Right atrium auricular region (tissue), 2 donors: ENCODE data around the gene GAB2. TPM values are rescaled to one million over a fixed set of nuclear protein-coding genes. Genes with fewer than 3 reads are reported as not detected.

Experiments used
- DNase-seq: peaks from one replicate; pipeline ENCODE4 v3.0.0-alpha.2; 2019; ENCODE audit warnings: low spot score
- H3K27ac ChIP-seq, 2 donors: fragments of 200-600 bp; sonication (generic); 1 replicate in 1 of 2; 2 replicates in 1 of 2; pipeline ENCODE4 v1.5.1; 2016 to 2019
- H3K27me3 ChIP-seq, 2 donors: fragments of 200-600 bp; sonication (generic); one replicate each; pipeline versions ENCODE4 v1.5.1 to v1.6.0; 2017 to 2019
- H3K36me3 ChIP-seq: fragments of 200-600 bp; sonication (generic); one replicate; pipeline ENCODE4 v1.5.1; 2016
- H3K4me1 ChIP-seq, 2 donors: fragments of 200-600 bp; sonication (generic); one replicate each; pipeline versions ENCODE4 v1.5.1 to v1.6.0; 2017 to 2019
- H3K4me3 ChIP-seq, 2 donors: fragments of 200-600 bp; sonication (generic); 1 replicate in 1 of 2; 2 replicates in 1 of 2; pipeline ENCODE4 v1.5.1; 2017 to 2019; ENCODE audit warnings: mild to moderate bottlenecking in 1 of 2, moderate library complexity in 1 of 2
- H3K9me3 ChIP-seq, 2 donors: fragments of 200-600 bp; sonication (generic); one replicate each; pipeline ENCODE4 v1.5.1; 2019
- total RNA-seq, 2 donors: library from RNA; depleted of rRNA; stranded (reverse); fragments of >200 nt; gene quantifications; one replicate each; pipeline ENCODE4 v1.1.0, GENCODE V29; 2016
- TF ChIP-seq, protein P1 (sequence below), 2 donors: fragments of 200-600 bp; sonication (generic); IDR thresholded peaks; one replicate each; pipeline ENCODE4 v1.5.1; 2019; ENCODE audit warnings: antibody characterized with exemption in 2 of 2

GAB2 gene
- total RNA-seq, 2 donors from 2014 or later, result 22.0 to 33.7 TPM

DNA sequence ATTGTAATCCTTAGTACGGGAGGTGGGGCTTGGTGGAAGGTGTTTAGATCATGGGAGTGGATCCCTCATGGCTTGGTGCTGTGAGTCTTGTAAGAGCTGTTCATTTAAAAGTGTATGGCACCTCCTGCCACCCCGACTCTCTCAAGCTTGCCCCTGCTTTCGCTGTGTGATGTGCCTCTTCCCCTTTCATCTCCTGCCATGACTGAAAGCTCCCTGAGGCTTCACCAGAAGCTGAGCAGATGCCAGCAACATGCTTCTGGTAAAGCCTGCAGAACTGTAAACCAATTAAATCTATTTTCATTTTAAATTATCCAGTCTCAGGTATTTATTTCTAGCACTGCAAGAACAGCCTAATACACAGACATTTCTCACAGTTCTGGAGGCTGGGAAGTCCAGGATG lies 40.8 kb downstream of the GAB2 start:
- H3K27me3 ChIP-seq, result no peaks in the 10 kb centered on the region
- DNase-seq, result no peak
- H3K36me3 ChIP-seq, result no peaks in the 10 kb centered on the region
- no peaks in the 10 kb centered on the region for H3K9me3 ChIP-seq
- no peak overlapping the region for H3K27ac ChIP-seq
- peaks cover 0 to 26% of the 10 kb centered on the region in 2 donors for H3K4me1 ChIP-seq
- H3K4me3 ChIP-seq, result no peak overlapping the region
- TF ChIP-seq, protein P1, sequence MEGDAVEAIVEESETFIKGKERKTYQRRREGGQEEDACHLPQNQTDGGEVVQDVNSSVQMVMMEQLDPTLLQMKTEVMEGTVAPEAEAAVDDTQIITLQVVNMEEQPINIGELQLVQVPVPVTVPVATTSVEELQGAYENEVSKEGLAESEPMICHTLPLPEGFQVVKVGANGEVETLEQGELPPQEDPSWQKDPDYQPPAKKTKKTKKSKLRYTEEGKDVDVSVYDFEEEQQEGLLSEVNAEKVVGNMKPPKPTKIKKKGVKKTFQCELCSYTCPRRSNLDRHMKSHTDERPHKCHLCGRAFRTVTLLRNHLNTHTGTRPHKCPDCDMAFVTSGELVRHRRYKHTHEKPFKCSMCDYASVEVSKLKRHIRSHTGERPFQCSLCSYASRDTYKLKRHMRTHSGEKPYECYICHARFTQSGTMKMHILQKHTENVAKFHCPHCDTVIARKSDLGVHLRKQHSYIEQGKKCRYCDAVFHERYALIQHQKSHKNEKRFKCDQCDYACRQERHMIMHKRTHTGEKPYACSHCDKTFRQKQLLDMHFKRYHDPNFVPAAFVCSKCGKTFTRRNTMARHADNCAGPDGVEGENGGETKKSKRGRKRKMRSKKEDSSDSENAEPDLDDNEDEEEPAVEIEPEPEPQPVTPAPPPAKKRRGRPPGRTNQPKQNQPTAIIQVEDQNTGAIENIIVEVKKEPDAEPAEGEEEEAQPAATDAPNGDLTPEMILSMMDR (IDR thresholded peaks at IDR 0.05), result no peak

DNA sequence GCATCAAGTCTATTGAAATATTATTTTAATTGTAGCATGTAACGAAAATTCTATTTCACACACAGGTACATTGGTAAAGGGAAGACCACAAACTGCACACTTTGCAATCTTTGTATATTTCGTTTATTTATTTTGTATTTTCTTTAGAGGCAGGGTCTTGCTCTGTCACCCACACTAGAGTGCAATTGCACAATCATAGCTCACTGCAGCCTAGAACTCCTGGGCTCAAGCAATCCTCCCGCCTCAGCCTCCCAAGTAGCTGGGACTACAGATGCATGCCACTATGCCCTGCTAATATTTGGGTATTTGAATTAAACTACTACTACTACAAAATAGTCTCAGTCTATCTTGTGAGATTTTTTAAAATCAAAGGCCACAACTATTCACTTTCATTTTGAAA lies 42.7 kb downstream of the GAB2 start:
- Histone ChIP-seq H3K4me1 (peaks cover 0 to 32% of the 10 kb centered on the region in 2 donors), H3K27ac (no peak overlapping the region), H3K36me3 (no peaks in the 10 kb centered on the region), H3K4me3 (no peak overlapping the region), H3K27me3 (no peaks in the 10 kb centered on the region), H3K9me3 (no peaks in the 10 kb centered on the region)
- DNase-seq, result no peak
- TF ChIP-seq, protein P1 (IDR thresholded peaks at IDR 0.05), result no peak

DNA sequence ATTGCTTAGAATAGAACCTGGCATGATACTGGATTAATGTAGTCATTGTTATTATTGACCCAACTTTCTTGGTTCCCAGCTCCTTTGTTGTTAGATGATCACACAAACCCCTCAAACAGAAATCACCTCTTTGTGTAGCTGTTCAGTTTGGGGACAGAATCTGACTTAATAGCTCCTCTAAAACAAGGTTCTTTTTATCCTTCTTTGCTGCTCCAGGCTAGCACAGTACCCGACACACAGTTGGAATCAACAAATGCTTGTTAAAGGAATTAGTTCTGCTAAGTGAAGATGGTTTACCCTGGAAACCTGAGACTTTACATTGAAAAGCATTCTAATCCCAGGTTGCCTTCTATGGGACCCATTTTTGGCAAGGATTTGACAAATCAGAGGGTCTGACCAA lies 43.9 kb downstream of the GAB2 start:
- Histone ChIP-seq H3K9me3 (no peaks in the 10 kb centered on the region), H3K27ac (no peak overlapping the region), H3K36me3 (no peaks in the 10 kb centered on the region), H3K4me1 (peaks cover 0 to 26% of the 10 kb centered on the region in 2 donors), H3K27me3 (no peaks in the 10 kb centered on the region), H3K4me3 (no peak overlapping the region)
- TF ChIP-seq, protein P1 (IDR thresholded peaks at IDR 0.05), result no peak
- DNase-seq, result no peak

DNA sequence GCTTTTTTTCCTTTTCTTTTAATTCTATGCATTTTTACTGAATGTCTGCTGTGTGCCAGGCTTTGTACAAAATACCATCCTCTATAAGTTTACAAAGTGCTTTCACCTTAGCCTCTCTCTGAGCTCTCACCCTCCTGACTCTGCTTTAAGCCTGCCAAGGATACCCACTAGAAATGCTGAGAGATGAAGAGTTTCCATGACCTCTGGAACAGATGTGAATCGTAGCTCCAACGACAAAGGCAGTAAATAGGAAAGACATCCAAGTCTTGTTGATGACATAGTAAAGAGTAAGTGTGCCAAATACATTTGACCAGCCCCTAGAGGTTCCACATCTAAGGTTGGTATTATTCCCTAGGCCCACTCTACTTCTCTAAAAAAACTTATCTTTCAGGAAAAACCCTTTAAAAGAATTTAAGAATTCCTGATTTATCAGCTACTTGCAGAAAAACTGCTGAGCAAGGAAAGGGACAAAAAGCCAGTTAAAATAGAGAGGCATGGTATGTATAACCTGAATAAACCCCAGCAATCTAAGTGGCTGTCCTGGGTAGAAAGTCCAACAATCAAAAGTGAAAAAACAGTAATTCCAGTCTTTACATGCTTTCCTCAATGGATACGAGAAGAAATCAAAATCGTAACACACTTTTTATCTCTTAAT lies 45.4 kb downstream of the GAB2 start:
- no peaks in the 10 kb centered on the region for H3K36me3 ChIP-seq
- H3K9me3 ChIP-seq, result no peaks in the 10 kb centered on the region
- H3K4me3 ChIP-seq, result no peak overlapping the region
- H3K27me3 ChIP-seq, result no peaks in the 10 kb centered on the region
- TF ChIP-seq, protein P1 (IDR thresholded peaks at IDR 0.05), result no peak
- H3K27ac ChIP-seq, result peak overlapping the region; percentile 33 to 42
- peaks cover 0 to 26% of the 10 kb centered on the region in 2 donors for H3K4me1 ChIP-seq
- DNase-seq, result no peak

DNA sequence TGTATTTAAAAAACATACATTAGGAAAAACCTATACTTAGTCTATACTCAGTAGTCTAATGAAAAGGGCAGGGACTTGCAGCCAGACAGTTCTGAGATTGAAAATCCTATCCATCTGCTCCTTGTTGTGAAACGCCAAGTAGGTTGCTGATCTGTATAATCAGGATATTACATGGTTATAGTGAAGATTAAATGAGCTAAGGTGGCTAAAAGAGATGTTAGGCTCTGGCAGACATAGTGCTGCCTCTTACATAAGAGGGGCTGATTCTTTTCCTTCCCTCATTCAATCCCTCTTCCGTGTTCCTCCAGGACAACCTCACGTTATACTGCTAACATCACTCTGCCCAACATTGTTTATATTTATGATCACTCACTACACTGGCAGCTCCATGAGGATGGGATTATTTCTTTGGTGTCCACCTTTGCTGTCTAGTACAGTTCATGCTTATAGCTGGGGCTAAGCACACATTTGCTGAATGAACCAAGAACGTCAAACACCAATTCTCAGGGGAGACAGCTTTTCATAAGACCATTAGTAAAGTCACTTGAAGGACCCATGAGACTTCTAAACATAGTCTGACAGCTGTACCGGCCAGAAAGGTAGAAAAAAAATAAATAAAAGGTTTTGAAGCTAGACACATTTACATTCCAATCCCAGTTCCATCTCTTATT lies 46.3 kb downstream of the GAB2 start:
- Histone ChIP-seq H3K4me3 (no peak overlapping the region), H3K27ac (peak overlapping the region; percentile 33 to 42), H3K4me1 (peaks cover 0 to 26% of the 10 kb centered on the region in 2 donors), H3K27me3 (no peaks in the 10 kb centered on the region), H3K36me3 (no peaks in the 10 kb centered on the region), H3K9me3 (no peaks in the 10 kb centered on the region)
- no peak for DNase-seq
- TF ChIP-seq, protein P1 (IDR thresholded peaks at IDR 0.05), result no peak
